DMS 273 treated with DMSO at 0.1 percent for 48 hours (cell line): ENCODE measurements around the gene LRMDA.

ENCODE experiments used
- DNase-seq: peaks from one replicate; lab custom pipeline; 2025; lab: John Stamatoyannopoulos, UW

LRMDA gene

DNA sequence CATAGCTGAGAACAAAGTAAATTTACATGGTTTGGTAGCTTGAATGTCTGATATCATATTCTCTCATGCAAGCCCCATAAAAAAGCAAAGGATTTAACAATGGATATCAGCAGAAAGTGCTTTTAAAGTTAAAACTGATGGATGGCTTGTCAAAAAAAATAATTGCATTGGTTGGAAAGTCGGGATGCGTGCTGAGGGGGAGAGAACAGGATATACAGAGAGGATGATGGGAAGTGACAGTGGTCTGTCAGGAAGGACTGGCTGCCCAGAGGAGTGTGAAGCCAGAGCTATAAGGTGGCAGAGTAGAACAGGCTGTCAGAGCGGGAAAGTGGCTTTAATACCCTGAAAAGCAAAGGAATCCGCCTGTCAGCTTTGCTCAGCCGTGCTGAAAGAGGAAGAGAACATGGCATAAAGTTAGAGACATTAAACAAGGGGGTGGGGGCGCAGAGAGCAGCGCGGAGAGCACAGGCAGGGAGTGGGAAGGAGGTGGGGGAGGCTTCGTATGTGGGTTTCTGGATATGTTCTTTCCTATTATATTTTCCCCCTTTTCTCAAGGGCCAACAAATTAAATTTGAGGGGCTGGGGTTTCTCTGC, 493.0 kb downstream of the LRMDA start:
- DNase-seq, result no peak

DNA sequence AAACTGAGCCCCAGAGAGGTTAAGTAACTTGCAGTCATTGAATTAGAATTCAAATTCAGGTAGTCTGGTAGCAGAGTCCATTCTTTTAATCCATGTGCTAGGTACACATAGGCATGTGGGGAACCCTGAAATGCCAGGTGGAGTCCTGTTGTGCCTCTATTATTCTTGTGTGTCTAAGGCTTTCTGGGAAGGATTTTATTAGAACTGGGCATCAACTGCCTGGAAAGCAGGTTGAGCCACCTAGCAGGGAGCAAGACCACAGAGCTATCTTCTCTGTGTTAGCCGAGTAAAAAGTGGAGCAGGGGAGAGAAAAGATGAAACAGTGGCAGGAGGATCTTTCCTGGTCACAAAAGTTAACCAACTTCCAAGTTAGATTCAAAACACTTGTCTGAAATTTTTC, 494.6 kb downstream of the LRMDA start:
- DNase-seq, result no peak

DNA sequence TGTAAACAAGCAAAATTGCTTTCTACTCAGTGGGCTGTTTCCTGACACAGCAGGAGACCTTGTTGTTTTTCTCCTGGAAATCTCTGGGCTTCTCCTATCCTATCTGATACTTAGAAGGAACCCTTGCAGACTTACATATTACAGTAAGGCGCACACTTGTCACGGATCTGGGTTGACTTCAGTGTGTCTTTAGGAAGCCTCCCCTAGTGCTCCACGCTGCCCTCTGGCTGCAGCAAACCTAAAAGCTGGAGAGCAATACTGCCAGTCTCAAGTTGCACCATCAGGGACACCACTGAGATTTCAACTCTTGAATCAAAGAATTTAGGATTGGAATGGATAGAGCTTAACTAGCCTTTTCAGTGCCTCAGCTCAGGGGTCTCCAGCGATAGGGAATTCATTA, 495.3 kb downstream of the LRMDA start:
- no peak for DNase-seq

DNA sequence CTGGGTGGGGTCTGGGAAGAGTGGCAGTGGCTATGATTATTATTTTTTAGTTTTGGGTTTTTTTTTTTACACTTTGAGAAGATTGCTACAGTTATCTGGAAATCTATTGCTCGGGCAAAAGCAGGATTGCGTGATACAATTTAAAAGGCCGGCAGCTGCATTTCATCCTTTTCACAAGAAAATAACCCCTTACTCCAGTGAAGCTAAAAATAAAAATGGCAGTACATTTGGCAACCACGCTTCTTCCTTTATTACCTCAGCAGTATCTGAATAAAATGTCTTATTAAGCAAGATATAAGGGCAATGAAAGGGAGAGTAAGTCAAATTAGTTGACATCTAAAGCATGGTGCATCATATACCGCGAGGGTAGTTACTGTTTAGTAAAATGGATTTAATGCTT, 496.8 kb downstream of the LRMDA start:
- DNase-seq, result no peak

DNA sequence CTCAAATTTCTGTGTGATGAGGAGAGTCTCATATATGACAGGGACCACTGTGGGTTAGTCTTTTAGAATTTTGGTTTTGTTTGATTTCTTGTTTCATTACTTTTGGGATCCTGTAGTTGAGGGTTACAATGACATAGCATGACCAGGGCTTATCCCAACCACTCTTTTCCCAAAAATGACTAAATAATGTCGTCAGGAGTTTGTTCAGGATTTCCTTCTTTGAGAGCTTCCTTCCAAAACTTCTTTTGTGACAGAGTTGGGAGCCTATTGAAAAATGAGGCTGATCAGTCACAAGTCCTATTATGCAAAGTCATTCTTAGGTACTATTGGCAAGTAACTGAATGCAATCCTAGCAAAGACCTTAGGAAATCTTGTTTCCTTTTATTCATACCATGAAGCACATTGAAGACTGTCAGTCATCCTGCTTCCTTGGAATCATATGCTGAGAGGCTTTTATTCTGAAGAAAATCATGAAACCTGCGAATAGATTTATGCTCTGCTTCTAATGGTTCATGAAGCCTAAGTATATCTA, 498.3 kb downstream of the LRMDA start:
- no peak for DNase-seq

DNA sequence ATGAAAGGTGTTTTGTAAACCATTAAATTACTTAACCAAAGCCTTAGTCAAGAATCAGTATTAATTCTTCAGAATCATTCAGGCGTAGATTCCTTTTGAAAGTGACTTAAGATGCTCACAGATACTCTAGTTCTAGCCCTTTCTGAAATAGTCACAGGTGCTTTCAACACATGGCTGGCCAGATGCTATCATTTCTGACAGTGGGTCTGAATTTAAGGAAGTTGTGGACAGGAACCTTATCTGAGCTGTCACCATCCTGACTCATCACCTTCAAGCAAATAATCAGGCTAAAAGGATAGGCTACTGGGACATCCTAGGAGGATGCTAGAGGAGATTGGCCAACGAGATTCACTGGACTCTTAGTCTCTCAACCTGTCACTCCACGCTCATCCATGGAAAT, 501.5 kb downstream of the LRMDA start:
- no peak for DNase-seq

DNA sequence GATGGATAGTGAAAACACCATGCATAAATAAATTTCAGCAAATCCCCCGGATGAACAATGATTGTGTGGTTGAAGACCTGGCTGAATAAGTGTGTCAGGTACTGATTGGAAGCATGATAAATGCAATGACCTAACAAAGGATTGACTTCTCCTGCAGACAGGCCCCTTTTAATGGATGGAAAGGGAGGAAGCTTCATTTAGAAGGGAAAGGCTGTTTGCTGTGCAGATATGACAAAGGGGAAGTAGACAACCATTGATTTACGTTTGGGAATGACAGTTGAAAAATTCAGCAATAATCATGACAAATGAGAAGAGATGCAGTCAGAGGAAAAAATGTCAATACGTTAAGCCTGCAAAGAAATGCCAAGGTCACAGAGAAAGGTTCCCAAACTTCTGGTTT, 503.8 kb downstream of the LRMDA start:
- no peak for DNase-seq

DNA sequence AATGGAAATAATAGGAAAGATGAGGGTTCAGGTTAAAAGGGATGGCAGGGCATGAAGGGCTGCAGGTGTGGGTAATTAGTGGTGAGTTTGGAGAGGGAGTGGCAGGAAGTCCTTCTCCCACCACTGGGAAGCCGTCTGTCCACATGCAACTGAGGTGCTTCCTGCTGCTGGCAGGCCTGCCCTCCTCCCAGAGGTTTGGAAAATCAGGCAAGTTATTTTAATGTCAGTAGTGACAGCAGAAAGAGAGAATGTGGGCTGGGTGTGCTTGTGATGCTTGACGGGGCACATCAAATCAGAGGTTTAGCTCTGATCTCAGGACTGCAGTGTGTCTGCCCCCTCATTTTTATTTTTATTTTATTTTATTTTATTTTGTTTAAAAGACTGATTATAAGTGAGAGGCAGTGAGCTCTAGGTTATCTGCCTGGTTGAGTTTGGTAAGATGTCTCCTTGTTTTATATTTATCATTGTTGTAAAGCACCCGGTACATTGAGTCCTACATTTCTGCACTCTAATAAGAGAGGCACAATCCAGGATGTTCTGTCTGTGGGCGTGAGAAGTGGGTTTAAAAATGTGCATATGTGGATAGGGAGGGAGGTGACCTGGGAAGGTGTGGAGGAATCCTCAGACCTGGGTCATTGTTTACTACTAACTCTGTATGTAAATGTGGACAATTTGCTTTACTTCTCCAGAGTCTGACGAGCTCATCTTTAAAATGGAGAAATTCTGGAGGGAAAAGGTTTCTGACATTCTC, 504.4 kb downstream of the LRMDA start:
- DNase-seq, result no peak

DNA sequence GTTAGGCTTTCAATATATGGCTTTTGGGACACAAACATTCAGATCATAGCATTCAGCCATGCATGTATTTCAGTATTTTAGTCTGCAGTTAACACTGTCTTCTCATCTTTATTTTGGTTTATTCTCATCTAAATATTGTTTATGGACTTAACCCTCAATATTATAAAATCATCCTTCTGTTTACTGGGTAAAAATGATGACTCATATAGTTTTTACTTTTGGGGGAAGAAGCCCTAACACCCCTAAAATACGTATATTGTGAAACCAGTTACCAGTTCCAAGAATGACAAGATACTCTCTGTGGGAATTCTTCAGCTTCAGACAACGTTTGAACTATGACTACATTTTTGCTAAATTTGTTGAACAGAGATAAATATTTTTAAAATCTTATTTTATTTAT, 505.4 kb downstream of the LRMDA start:
- DNase-seq, result no peak

DNA sequence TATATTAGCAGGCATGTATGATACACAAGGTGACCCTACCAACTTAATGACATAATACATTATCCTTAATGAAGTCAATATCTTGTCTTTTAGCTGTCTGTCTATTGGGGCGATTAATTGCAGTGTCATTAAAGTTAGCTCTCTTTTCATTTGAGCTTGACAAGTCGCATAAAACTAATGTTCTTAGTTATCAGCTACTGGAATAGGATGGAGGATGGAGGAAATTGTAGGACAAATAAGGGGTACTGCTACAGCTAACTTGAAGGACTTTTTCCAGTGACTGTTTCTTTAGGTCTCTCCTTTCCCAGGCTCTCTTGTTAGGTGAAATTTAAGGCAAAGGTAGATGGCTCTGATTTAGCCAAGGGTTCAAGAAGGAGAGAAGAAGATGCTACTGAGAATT, 506.4 kb downstream of the LRMDA start:
- DNase-seq, result no peak

DNA sequence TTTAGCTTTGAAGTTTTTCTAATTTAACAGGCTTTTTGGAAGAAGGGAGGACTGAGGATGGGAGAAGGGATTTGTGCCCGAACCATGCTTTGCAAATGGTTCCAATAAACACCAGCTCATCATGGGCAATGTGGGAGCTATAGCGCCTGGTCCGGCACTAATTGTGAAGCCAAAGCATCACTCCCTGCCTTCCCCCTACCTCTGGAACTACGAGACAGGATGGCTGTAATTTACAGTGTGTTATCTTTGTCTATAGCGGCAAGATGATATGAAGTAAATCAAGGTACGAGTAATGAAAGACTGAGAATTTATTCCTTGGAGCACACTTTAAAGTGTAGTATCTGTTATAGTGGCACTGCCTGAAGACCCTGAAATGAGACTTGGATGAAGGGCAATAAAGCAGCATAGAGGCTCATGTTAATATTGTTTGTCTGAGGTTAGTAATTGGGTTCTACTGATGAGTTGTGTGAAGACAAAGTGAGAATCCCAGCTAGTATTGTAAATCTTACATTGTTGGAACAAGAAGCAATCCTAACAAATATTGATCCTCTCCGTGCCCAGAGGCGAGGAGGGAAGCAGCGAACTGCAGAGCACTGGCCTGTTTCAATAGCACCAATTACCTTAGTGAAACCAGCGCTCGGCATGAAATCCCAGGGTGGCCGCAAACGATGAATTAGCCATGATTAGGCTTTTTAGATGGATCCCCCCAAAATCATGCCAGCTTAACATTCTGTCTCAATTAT, 507.1 kb downstream of the LRMDA start:
- DNase-seq, result no peak

DNA sequence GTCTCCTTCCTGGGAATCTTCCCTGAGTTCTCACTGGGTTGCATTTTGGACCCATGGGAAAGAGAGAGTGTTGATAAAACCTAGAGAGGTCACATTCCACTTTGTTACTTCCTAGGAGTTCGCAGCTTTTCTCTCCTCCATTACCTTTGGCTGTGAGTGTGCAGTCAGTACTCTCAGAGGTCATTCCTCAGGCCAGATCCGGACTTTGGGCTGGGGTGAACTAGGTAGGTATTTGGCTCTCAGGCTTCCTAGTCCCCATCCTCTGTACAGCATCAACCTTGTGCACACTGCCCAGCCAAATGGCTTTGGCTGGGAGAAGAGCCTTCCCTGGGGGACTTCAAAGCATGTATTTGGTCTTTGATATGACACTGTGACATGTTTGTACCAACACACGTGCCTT, 508.1 kb downstream of the LRMDA start:
- no peak for DNase-seq

DNA sequence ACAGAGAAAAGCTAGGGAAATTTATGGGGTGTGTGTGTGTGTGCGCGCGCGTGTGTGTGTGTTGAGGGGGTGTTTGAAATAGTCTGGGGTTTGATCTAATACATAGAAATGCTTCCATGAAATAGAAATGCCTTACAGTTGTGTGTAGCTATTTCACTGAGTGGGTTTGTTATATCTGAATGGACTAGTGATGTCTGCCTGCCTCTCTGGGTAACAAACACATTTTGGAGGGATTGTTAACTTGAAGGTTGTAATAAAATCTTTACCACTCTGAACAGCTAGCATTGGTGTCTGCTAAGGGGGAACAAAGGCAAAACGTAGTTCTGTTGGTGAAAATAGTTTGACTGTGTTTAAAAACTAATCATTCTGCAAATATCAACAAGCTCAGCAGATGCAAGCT, 509.3 kb downstream of the LRMDA start:
- no peak for DNase-seq

DNA sequence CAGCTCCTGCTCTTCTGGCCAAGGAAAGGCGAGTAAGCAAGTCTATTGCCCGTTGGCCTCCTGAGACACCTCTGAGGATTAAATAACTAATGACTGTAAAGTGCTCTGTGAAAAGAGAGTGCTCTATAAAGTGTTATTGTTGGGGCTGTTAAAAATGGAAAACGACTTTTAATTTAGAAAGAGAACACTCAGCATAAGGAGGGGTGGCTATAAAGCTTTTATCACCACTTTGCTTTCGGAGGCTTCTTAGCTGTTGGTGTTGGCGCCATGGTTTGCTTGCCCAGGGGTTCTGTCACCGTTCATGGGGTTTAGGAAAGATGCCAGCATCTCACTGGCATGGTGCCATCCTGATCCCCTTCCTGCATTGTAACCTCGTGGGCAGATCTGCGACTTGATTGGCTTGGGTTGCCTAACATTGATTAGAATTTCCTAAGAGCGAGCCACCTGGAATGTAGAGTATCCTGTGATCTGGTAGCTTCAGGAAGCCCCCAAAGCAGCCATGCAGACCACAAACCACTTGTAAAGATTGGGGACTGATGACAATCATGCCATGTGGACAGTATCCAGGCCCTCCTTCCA, 509.9 kb downstream of the LRMDA start:
- no peak for DNase-seq

DNA sequence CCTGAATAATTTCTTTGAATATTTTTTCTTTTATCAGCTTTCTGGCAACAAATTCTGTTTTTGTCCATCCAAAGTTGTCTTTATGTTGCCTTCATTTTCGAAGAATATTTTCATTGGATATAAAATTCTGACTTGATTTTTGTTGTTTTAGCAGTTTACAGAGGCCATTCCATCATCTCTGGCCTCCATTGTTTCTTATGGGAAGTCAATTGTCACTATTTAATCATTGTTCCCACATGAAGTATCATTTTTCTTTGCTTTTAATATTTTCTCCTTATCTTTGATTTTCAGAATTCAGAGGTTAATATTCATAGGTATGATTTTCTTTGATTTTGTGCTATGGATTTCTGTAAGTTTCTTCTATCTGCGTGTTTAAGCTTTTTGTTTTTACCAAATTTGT, 512.6 kb downstream of the LRMDA start:
- no peak for DNase-seq

DNA sequence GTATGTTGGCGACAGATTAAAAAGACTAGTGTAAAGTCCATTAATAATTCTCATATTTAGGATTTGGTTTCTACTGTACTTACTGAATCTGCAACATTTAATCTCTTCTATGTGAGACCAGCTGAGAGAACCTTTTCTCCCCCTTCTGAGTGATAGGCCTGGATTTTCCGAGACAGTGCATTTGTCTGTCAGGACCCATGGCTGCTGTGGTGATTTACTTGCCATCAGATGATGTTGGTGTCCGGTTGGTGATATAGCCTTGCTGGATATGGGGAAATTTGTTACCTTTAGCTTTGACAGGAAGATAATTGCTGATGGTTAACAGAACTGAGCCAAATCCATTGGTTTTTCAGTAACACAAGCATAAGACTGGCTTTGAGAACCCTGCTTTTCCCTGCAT, 517.2 kb downstream of the LRMDA start:
- no peak for DNase-seq

DNA sequence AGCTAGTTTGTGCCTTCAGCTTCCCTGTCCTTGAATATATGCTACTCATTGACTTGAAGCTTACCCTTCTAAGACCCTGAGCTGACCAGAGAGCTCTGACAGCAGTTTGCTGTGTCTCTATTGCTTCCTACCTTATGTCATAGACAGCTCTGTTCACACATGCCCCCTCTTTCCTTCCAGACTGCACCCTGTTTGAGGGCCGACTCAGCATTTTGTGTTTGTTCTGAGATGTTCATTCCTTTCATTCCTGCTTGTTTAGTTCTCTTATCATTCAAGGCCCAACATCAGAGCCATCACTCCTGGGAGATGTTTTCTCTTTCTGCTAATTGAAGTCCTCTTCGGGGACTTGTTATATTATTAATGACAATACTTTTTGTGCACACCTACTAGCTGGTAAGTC, 518.9 kb downstream of the LRMDA start:
- no peak for DNase-seq

DNA sequence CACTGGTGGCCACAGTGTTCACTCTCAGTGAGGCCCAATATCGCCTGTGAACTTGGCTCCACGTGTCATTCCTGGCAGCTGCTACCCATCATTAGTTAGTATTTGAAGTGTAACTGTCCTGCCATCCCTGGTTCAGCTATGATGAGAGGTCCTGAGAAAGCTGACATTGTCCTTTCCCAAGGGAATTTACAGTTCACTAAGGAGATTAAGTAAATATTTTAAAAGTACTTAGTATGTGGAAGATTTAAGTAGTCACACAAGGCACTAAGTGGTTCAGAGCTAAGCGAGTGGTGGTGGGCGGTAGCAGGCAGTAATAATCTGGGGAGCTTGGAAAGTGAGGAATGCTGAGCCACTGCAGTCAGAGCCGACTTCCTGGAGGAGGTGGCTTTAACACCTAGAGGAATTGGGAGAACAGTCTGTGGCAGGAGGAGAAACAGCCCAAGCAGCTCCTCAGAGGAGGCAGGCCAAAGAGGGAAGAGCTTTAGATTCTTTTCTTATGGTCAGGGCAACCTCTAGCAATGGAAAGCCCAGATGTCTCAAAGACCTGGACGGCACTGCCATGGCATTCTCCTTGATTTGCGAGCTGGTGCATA, 519.7 kb downstream of the LRMDA start:
- no peak for DNase-seq

DNA sequence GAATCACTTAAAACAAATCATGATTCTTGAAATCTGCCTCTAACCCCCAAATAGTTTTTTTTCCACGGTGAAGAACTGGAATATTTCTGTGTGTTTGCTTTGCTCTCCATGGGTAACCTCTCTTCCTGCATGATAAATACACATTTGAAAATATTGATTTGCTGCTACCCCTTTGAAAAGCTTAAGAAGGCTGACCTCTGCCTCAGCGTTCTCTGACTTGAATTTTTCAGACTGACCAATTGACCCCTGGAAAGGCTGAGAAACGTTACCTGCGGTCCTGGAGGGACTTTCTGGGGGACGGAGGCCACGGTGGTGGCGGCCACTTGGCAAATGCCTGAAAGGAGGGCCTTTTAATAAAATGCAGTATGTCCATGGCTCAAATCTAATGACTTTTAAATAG, 520.2 kb downstream of the LRMDA start:
- no peak for DNase-seq

DNA sequence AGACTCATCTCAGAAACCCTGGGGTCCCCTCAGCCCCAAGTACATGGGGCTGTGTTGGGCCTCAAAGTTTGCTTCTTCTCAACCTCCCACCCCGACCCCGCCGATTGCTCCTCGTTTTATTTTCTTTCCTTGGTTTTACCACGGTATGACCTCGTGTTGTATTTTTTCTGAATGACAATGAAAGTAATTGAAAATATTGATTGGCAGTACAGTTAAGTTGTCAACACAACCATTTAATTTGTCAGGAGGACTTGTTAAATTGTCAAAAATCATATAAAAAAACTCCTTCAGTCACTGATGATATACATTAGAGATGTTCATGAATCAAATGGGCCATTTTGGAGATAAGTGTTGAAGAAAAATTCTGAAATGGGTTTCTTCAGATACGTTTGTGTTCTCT, 520.7 kb downstream of the LRMDA start:
- DNase-seq, result no peak

DNA sequence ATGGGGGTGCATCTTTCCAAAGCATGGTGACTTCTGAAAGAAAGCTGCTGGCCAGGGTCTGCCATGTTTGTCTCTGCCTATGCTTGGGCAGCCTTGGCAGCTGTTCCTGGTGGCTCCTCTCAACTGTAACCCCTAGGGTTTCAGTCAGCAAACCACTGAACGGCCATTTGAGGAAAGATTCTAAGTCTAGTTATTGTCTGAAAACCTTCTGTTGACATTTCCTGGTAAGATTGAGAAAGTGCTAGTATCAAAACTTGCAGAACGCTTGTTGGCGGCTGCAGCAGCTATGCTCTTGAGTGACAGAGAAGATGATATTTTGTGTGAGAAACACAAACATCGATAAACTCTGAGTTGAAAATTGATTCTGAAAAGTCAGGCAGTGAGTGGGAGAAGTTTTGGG, 523.1 kb downstream of the LRMDA start:
- no peak for DNase-seq

DNA sequence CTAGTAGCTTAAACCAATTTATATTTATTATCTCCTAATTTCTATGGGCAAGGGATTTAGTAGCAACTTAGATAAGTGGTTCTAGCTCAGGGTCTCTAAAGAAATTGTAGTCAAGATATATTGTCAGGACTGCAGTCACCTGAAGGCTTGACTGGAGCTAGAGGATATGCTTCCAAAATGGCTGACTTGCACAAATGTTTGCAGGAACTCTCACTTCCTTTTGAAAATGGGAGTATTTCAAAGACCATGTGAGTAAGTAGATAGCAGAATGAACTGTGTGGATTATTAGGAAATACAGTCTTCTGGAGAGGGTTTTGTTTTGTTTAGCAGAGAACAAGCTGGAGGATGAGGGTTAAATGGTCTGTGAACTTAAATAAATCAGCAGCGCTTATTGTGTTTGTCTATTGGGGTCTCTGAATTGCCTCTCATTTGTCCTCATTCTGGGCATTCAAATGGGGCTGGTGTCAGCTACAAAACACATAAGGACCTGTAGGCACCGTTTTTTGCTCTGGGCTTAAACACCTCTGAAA, 524.6 kb downstream of the LRMDA start:
- DNase-seq, result no peak
